ENCODE measurements around the gene B3GALT6. TPM values are rescaled to one million over a fixed set of nuclear protein-coding genes. Genes with fewer than 3 reads are reported as not detected.

The B3GALT6 gene
- total and polyA plus RNA-seq, 2 experiments from 2014 or later, result 28.9 to 36.3 TPM

DNA sequence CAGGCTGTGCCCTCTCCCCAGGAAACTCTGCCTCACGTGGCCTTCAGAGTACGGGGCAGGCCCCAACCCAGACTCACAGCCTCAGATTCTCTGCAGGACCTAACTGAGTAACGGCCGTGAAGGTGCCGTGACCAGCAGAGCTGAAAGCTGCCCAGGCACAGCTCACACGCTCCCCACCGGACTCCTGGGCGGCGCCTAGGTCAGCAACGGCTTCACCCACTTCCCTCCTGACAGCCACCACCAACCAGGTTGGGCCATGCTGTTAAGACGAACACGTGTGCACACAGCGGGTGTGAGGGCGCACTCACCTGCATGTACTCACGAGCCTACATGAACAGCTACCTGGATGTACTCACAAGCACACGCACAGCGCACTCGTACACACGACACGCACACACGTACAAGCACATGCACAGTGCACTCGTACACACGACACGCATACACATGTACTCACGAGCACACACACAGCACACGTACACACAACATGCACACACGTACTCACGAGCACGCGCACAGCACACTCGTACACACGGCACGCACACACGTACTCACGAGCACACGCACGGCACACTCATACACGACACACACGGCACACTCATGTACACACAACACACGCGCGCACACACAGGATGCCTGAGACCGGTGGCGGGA, 9.3 kb upstream of the B3GALT6 start:
- no peaks in the 10 kb centered on the region for H3K36me3 ChIP-seq (replicated peaks; ENCODE audit: insufficient read depth, low read depth)
- H4K20me1 ChIP-seq (ENCODE audit: insufficient read depth, poor library complexity, severe bottlenecking), result peaks cover 31% of the 10 kb centered on the region
- no peak overlapping the region for H2AFZ ChIP-seq

DNA sequence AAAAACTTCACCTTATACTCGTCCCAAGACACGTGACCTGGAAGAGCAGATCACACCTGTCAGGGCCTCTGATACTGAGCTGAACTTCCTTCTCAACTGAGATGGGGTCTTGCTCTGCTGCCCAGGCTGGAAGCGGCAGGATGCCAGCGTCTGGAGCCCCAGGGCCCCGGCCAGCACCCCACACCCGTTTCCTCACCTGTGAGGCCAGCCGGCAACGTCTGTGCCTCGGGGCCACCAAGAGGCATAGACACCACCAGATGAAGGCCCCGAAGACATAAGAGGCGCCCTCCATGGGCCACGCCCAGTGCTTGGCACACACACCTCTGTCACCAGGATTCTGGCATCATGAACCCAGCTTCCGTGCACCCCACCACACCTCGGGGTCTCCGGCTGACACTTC, 8.7 kb upstream of the B3GALT6 start:
- Histone ChIP-seq H3K79me2 (peaks cover 34% of the 10 kb centered on the region), H3K27ac (no peak overlapping the region), H3K4me1 (ENCODE audit: insufficient read depth) (no peaks in the 10 kb centered on the region), H2AFZ (no peak overlapping the region), H3K4me3 (no peak overlapping the region), H3K9me3 (ENCODE audit: low read depth) (no peaks in the 10 kb centered on the region), H4K20me1 (ENCODE audit: insufficient read depth, poor library complexity, severe bottlenecking) (peaks cover 34% of the 10 kb centered on the region), H3K36me3 (replicated peaks; ENCODE audit: insufficient read depth, low read depth) (no peaks in the 10 kb centered on the region), H3K4me2 (no peak overlapping the region), H3K9me2 (replicated peaks; ENCODE audit: insufficient read depth) (no peaks in the 10 kb centered on the region), H3K27me3 (no peaks in the 10 kb centered on the region)
- over 99% methylated on average over 12 of the region's 15 CpGs for WGBS (ENCODE audit: low lambda C conversion rate, missing lambda C conversion rate)
- DNase-seq (ENCODE audit: low spot score), result no peak
- TF ChIP-seq EZH2phosphoT487 (IDR thresholded peaks at IDR 0.05; ENCODE audit: low read depth, severe bottlenecking, unreplicated experiment) (no peak), EZH2 (IDR thresholded peaks at IDR 0.05; ENCODE audit: borderline replicate concordance) (no peak)
- TF ChIP-seq, protein P1, sequence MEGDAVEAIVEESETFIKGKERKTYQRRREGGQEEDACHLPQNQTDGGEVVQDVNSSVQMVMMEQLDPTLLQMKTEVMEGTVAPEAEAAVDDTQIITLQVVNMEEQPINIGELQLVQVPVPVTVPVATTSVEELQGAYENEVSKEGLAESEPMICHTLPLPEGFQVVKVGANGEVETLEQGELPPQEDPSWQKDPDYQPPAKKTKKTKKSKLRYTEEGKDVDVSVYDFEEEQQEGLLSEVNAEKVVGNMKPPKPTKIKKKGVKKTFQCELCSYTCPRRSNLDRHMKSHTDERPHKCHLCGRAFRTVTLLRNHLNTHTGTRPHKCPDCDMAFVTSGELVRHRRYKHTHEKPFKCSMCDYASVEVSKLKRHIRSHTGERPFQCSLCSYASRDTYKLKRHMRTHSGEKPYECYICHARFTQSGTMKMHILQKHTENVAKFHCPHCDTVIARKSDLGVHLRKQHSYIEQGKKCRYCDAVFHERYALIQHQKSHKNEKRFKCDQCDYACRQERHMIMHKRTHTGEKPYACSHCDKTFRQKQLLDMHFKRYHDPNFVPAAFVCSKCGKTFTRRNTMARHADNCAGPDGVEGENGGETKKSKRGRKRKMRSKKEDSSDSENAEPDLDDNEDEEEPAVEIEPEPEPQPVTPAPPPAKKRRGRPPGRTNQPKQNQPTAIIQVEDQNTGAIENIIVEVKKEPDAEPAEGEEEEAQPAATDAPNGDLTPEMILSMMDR (IDR thresholded peaks at IDR 0.05; ENCODE audit: poor library complexity), result no peak

More for the DNA sequence above, 9.3 kb upstream of the B3GALT6 start:
- DNase-seq (ENCODE audit: low spot score), result no peak
- no peaks in the 10 kb centered on the region for H3K4me1 ChIP-seq (ENCODE audit: insufficient read depth)
- no peak overlapping the region for H3K4me2 ChIP-seq
- no peak overlapping the region for H3K27ac ChIP-seq
- peaks cover 28% of the 10 kb centered on the region for H3K79me2 ChIP-seq
- no peak overlapping the region for H3K4me3 ChIP-seq
- H3K27me3 ChIP-seq, result no peaks in the 10 kb centered on the region
- no peaks in the 10 kb centered on the region for H3K9me2 ChIP-seq (replicated peaks; ENCODE audit: insufficient read depth)
- H3K9me3 ChIP-seq (ENCODE audit: low read depth), result no peaks in the 10 kb centered on the region
- TF ChIP-seq, protein P1 (IDR thresholded peaks at IDR 0.05; ENCODE audit: poor library complexity), result no peak
- TF ChIP-seq EZH2phosphoT487 (IDR thresholded peaks at IDR 0.05; ENCODE audit: low read depth, severe bottlenecking, unreplicated experiment), result no peak
- no peak for TF ChIP-seq EZH2 (IDR thresholded peaks at IDR 0.05; ENCODE audit: borderline replicate concordance)
- WGBS (ENCODE audit: low lambda C conversion rate, missing lambda C conversion rate), result 98% methylated on average over 44 of the region's 44 CpGs

DNA sequence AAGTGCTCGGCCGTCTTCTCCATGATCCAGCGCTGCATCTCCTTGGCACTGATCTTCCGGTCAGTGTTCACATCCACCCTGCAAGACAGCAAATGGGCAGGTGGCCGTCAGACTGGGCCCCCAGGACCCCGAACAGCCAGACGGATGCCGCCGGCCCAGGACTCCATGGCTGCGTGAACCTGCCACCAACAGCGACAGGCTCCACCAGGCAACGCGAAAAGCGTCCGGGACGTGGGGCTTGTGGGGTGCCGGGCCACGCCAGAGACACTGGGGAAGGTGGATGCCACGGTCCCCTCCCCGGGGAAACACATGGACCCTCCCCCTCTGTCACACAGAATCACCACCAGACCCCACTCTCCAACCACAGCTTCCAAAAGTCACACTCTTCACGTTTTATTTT, 8.1 kb upstream of the B3GALT6 start:
- no peak for DNase-seq (ENCODE audit: low spot score)
- no peak overlapping the region for H3K4me2 ChIP-seq
- no peaks in the 10 kb centered on the region for H3K27me3 ChIP-seq
- 99% methylated on average over 17 of the region's 21 CpGs for WGBS (ENCODE audit: low lambda C conversion rate, missing lambda C conversion rate)
- peaks cover 40% of the 10 kb centered on the region for H3K79me2 ChIP-seq
- H3K9me3 ChIP-seq (ENCODE audit: low read depth), result no peaks in the 10 kb centered on the region
- TF ChIP-seq EZH2 (IDR thresholded peaks at IDR 0.05; ENCODE audit: borderline replicate concordance) (no peak), EZH2phosphoT487 (IDR thresholded peaks at IDR 0.05; ENCODE audit: low read depth, severe bottlenecking, unreplicated experiment) (no peak)
- TF ChIP-seq, protein P1 (IDR thresholded peaks at IDR 0.05; ENCODE audit: poor library complexity), result no peak
- no peaks in the 10 kb centered on the region for H3K9me2 ChIP-seq (replicated peaks; ENCODE audit: insufficient read depth)
- no peak overlapping the region for H3K27ac ChIP-seq
- no peaks in the 10 kb centered on the region for H3K36me3 ChIP-seq (replicated peaks; ENCODE audit: insufficient read depth, low read depth)
- no peaks in the 10 kb centered on the region for H3K4me1 ChIP-seq (ENCODE audit: insufficient read depth)
- H2AFZ ChIP-seq, result no peak overlapping the region
- no peak overlapping the region for H3K4me3 ChIP-seq
- H4K20me1 ChIP-seq (ENCODE audit: insufficient read depth, poor library complexity, severe bottlenecking), result peaks cover 34% of the 10 kb centered on the region

Data from hepatocyte (in vitro differentiated cells).